AG20443 (cell line): ENCODE measurements around the gene ADAMTSL1.

Experiments used
- DNase-seq: peaks from one replicate; pipeline ENCODE4 v3.0.0; 2012; ENCODE audit warnings: low spot score, mixed read lengths

Gene ADAMTSL1

DNA sequence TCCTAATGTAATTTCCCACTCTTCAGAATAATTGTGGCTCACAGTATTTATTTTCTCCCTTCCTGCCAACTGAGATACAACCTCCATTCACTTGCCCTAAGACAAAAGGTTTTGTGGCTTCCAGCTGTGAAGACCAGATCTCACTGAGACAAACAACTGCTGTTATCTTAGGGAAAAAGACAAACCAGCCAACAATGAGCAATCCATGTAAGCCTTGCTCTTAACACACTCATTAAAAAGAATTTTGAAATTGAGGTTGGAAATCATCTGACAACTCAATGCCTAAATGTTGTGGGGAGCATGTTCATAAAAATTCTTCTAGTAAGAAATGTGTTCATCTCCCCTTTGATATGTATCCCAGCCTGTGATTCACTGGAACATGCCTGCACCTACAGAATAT is 132.9 kb downstream of the ADAMTSL1 start:
- no peak for DNase-seq

DNA sequence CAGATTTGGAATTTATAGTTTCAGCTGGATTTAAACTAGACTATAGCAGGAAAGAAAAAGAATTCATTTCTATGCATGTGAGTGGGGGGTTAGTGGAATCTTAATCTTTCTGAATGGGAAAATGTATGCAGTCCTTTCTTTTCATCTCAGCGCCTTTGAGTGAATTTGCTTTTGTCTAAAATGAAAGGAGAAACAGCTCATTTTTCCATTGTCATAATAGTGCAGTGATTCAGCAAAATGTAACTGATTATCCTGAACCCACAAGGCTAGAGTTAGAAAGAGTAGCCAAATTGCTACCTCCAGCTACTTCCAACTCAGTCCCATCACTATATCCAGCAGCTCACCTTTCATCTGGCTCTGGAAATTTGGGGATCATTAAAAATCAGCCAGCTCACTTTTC is 134.4 kb downstream of the ADAMTSL1 start:
- DNase-seq = no peak

DNA sequence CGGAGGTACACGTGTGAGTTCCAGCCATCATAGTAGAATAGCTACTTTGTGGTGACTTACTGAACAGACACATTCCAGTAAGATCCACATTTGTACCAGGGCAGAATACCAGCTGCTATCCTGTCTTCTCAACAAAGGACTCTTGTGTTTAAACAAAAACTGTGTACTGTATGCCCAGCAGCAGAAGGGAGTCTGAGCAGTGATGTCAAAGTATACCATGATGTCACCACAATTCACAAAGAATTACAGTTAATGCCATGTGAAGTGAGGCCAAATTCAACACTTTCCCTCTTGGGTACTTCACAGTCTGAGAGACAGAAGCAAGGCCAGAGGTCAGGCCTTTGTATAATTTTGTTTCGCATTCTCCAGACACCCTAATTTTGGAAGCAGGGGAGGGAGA is 137.0 kb downstream of the ADAMTSL1 start:
- DNase-seq = no peak

DNA sequence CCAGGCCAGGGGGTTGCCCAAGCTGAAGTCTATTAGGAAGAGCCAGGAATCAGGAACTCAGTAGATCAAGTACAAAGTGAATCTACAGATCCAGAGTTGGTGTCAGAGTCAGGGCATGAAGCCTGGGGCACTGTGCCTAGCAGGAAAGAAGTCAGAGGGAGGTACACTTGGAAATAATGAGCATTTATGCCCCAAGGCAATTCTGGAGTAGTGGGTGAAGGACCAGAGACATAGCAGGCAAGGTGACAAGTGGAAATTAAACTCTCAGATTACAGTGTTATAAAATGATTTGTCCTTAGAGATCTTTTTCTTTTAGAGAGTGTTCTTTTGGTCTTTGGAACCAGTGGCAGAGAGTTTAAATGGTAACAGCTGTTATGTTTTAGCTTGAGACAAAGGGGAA is 138.0 kb downstream of the ADAMTSL1 start:
- DNase-seq = no peak

DNA sequence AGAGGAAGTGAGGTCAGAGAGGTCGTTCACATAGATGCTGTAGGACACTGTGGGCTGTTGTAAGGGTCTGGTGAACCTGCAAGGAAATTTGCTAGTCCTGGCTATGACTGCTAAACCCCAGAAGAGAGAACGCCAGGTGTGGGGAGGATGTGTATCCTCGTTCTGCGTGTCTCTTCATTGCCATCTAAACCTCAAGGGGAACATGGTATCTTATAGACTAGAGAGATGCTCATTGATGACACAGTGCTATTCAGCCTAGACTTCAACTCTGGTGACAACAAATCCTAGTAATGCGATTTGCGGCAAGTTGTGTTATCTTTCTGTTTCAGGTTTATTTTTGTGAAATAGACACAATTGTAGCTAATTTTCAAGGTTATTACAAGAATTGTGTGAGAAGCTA is 140.2 kb downstream of the ADAMTSL1 start:
- DNase-seq = no peak

DNA sequence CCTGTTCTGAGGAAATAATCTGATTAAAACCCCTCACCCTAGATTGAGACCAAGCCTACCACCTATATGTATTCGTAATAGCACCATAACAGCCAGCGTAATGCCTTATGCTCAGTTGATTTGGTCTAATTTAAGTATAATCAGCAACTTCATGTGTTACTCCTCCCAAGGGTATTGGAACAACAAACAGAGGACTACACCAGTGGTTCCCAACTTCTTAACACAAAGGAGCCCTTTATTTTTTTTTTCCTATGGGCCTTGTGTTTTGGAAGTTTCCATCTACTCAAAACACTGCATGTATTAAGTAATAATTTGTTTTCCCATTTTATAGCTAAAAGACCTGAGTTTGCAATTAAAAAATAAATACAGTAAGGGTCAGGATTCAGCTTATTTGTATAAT is 140.7 kb downstream of the ADAMTSL1 start:
- DNase-seq = no peak

DNA sequence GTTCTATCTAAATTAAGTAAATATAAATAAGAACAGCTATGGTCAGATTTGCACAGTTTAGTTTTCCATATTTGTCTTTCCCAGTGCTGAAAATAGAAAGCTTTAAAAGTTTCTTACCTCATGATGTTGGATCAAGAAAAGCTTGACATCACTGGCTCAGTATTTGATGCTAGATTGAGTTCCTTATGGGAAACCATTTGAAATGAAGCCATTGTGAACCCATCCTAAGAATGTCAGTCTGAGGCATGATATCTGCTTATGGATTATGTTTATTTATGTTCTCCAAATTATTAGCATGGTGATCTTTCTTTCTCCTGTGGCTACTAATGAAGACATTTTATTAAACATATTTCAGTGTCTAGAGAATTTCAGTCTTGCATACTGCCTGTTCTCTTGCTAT is 143.0 kb downstream of the ADAMTSL1 start:
- no peak for DNase-seq

DNA sequence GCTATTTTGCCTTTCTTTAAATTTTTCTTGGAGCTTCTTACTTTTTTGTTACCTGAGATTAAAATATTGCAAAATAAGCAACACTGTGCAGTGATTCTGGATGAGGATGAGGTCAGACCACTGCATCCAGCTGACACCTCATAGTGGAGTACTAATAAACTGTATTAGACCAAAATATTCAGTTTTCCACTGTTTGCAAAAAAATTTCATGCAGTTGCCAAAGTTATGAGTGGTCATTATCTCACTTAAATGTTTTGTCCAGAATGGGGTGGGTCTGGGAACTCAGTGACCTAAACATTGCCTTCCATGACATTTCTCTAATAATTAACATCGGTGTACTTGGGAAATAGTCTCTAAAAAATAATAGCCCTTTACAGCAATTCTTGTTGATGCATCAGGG is 143.8 kb downstream of the ADAMTSL1 start:
- no peak for DNase-seq

DNA sequence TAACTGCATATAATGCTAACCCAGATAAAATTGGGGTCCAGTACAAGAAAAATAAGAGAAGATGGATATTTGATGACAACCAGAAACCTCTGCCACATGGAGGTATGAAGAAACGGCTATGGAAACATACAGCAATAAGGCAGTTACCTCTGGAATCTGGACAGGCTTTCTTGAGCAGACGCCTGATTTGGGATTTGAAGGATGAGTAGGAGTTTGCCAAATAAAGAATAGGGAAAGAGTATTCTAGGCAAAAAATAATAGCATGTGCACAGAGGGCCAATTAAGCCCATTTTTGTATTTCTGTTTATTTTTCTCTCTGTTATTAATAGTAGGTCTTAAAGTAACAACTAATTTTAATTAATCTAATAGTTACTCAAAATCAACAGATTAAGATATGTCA is 144.9 kb downstream of the ADAMTSL1 start:
- DNase-seq = no peak

DNA sequence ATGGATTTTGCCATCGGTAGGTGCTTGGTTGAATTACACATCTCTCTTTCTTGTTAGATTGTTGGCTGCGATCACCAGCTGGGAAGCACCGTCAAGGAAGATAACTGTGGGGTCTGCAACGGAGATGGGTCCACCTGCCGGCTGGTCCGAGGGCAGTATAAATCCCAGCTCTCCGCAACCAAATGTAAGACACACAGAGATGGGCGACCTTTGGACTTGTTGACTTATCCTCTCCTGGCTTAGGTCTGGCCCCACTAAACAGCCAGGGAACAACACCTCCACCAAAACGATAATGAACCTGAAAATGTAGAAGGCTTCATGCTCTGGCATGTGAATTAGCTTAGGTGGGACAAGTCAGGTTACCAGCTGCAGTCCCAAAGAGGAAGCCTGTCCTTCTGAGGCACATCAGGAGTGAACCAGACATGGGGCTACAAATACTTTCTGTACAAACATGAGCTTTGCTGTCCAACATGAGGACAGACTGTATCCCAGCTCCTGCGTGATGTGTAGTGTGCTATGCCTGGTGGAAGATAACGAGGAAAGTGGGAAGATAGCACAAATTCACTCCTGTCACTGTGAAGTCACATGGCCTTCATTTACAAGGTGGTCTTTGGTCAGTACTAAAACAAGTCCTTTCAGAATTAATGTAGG is 148.4 kb downstream of the ADAMTSL1 start:
- DNase-seq = no peak

DNA sequence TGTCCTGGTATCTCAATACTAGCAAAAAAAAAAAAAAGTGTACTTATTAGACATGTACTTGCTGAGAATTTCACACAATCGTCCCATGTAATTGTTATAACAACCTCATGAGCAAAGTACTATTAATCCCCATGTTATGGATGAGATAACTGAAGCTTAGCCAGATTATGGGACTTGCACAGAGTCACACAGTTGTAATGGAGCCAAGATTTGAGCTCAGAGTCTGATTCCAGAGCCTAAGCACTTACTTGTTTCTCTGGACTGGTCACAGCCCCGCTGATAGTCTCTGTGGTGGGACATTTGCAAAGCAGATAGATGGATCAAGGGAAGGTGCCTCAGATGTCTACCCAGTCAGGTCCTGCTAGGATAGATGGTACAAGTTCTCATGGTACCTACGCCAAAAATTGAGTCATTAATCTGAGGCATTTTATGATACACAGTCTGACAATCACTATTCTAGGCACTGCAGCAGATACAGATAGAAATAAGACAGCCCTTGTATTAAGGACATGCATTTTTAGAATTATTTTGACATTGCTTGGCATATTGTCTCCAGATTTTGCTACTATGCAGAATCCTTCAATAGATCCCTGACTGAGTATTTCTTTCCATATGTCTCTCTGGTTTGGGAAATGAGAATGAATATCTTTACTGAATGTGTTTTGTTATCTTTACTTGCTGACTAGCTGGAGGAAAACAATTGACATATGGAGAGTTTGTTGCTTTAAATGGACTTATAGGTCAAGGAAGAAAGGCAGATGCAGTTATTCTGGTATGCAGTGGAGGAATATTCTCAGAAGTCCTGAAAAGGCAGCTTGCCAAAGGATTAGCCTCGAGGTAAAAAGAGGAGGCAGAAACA is 149.5 kb downstream of the ADAMTSL1 start:
- DNase-seq = no peak

DNA sequence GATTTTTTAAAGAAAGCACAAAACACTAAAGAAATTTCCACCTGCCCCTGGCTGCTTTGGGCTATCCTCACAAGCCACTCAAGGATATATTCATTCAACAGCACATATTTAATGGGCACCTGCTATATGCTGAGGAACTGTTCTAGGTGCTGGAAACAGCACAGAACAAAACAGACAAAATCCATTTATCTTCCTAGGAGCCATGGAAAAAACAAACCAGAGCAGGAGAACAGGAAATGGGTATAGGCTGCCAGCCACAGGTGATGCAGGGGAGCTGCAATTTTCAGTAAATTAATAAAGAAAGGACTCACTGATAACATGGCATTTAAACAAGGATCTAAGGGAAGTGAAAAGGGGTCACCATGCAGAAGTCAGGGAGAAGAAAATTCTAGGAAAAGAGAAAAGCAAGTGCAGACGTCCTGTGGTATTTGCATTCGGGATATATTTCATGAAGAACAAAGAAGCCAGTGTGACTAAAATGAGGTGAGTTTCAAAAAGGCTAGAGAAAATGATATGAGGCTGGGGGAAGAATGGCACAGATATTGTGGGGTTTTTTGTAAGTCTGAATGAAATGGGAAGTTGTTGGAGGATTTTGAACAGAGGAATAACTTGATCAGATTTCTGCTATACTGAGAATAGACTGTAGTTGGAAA is 152.2 kb downstream of the ADAMTSL1 start:
- peak; percentile 32 for DNase-seq

DNA sequence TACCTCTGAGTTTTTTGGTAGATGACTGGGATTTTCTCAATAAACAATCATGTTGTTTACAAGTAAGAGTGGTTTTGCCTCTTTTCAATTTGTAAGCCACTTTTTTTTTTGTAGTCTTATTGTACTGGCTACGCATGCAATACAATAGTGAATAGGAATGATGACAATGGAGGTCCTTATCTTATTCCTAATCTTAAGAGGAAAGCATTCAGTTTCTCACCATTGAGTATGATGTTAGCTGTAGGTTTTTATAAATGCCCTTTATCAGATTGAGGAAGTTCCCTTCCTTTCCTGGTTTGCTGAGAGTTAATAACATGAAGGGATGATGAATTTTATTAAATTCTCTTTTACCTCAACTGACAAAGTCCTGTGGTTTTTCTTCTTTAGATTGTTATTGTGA is 155.2 kb downstream of the ADAMTSL1 start:
- DNase-seq = no peak

DNA sequence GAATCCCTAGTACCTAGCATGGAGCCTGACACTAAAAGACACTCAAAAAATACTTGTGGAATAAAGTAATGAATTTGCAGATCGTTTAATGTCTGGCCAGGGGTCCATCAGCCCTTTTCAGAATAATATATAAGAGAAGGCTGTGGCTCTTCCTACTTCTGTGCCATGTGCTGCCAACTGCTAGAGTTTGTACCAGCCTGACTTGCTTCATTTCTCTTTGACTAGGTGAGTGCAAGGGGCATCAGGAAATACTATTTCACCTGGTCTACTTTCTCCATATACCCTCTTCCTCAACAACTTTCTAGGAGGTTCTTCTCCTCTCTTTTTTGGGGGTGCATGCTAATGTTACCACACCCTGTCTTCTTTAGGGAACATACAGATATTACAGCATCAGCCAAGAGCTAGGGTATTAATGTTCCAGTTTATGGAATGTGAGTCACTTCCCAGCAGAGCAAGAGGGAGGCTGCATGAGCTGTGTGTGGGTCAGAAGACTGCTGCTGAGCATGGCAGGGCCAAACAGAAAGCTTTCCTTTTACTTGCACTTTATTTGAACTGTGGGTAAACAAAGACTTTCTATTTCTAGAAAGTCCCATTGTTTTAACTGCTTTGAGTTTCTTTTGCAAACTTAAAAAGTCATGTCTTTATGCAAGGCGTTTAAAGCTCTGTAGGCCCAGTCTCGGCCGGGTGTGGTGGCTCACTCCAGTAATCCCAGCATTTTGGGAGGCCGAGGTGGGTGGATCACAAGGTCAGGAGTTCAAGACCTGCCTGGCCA is 158.9 kb downstream of the ADAMTSL1 start:
- peak; percentile 79 for DNase-seq

DNA sequence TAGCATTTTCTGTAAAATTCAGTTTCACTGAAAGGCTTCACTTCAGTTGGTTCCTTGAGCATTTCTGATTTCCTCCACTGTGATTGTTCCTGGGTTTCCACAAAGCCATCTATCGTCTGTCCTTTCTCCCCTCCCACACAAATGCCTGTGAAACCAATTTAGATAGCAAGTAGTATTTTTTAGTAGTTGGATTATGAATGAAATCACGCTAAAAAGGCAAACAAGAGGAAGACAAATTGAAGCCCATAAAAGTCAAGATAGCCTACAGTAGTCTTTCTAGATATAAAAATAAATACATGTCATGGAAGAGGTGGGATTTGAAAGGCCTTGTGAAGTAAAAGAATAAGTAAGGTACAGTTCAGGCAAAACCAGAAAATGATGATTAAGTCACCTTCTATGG is 162.8 kb downstream of the ADAMTSL1 start:
- DNase-seq = no peak

DNA sequence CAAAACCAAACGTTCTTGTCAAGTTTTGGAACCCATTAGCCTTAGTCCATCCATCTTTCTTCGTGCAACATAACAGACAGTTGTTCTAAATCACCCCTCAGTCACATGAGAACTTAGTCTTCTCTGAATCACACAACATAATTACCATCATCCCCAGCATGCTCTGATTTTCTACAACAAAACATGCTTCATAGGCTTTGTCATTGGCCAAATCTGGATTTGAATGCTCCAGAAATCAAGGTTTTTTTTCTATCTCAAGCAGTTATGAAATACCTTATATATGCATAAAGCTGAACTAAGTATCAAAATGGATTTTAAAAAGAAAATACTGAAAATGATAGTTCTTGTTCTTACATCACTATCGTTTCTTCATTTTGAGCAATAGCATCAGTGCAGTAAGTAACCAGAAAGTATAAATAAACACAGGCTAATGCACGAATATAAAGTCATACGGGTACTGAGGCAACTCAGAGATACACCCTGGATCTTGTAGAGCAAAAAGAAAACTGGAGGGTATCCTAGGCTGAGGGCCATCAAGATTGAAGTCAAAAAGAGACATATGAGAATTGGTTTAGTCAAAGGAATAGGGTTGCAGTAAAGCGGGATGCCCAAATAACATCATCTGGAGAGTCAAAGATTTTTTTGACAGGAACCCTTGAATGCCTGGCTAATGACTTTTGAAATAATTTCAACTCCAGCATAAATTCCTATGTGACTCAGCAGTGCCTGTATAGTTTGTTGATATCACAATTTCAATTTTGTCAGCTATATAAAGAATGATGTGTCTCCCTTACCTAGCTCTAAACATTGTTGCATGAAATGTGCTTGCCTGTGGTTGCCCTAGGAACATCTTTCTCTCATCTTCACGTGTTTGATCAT is 164.7 kb downstream of the ADAMTSL1 start:
- no peak for DNase-seq

DNA sequence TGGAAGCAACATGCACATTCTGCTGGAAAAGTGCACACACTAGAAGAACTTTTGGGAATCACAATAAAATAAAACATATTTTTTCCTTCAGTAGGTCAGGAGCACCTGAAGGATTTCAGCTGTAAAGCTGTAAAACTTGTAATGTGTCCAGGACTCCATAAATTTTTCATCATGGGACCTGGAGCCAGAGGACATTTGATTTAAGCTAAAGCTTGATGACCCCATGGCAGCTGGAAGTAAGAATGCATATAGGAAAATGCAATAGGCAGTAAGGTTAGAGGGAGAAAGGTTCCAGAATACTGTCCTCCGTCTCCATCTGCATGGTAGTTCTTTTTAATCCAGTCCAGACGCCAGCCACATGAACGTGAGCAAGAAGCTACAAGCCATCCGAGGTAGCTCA is 166.0 kb downstream of the ADAMTSL1 start:
- no peak for DNase-seq

DNA sequence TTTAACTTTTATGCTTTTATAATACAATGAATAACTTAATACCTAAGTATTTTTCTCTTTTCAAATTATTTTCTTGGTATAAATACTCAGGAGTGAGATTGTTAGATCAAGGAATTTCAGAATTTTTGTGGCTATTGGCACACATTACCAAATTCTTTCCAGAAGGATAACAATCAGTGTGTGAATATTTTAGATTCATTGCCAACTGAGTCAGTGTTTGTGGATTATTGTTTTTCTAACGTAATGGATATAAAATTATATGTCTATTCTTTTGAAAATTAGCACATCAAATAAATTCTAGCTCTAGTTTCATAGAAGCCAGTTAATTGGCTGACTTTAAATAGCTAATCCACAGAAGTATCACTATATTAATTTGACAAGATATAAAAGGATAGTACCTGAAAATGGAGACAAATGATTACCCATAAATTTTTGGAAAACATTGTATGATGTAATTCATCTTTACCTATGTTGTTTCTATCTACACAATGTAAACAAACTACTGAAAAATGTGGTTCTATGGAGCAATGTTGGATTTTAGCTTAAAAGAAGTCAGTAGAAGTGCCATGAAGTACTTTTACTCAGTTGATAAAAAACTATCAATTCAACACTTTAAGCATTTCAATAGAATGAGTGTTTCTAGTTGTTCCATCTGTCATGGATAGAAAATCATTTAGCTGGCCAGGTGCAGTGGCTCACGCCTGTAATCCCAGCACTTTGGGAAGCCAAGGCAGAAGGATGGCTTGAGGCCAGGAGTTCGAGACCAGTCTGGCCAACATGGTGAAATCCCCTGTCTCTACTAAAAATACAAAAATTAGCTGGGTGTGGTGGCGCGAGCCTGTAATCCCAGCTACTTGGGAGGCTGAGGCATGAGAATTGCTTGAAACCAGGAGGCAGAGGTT is 185.1 kb downstream of the ADAMTSL1 start:
- peak; percentile 67 for DNase-seq

DNA sequence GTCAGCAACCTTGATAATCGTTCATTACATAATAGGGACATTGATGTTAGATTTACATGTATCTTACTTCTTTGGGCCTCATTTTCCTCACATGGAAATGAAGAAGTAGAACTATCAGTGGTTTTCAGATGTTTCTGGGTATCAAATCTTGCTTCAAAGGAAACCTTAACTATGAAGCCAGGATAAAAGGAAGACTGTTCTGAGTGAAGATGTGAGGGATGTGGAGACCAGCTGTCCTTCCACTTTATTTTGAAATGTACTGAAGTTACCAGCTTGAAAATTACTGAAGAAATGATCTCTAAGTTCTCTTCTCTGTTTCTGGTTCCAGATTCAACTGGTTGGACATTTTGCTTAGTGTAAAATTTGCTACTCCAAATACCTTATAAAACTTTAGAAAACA is 186.0 kb downstream of the ADAMTSL1 start:
- no peak for DNase-seq

DNA sequence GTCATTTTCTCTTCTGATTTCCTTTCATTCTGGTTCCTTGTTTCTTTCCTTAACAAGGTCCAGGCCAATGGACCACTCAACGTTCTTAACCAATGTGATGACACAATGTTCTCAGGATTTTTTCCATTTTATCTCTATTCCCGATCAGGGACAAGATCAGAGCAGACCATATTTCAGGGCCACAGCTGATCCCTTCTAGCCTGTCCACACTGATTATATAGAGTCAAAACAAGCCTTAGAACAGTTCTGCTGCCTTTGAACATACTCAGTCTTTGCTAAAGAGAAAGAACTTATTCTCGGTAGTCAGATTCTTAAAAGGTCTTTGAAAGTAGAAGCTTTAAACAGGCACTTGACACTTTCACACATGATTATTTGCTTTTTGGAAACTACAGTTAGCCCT is 188.4 kb downstream of the ADAMTSL1 start:
- DNase-seq = no peak
